Neural crest cell (in vitro differentiated cells): ENCODE measurements around the gene POMGNT2. TPM values are rescaled to one million over a fixed set of nuclear protein-coding genes. Genes with fewer than 3 reads are reported as not detected.

Experiments
- DNase-seq: peaks from one replicate; pipeline ENCODE4 v3.0.0; 2021; ENCODE audit warnings: low read depth, mixed read lengths, low spot score
- H3K27ac Mint-ChIP-seq: one replicate; pipeline ENCODE4 v1.8.0; 2021; ENCODE audit warnings: mild to moderate bottlenecking, mixed read lengths; ENCODE audit not compliant: unreplicated experiment
- H3K27me3 Mint-ChIP-seq: 2 replicates; pipeline ENCODE4 v1.8.0; 2021; ENCODE audit warnings: low read depth, mild to moderate bottlenecking, mixed read lengths
- H3K36me3 Mint-ChIP-seq: 2 replicates; pipeline ENCODE4 v1.8.0; 2021; ENCODE audit warnings: low read depth, mild to moderate bottlenecking, mixed read lengths
- H3K4me1 Mint-ChIP-seq: 2 replicates; pipeline ENCODE4 v1.8.0; 2021; ENCODE audit warnings: mixed read lengths
- H3K4me3 Mint-ChIP-seq: one replicate; pipeline ENCODE4 v1.8.0; 2021; ENCODE audit warnings: mild to moderate bottlenecking, mixed read lengths
- H3K9me3 Mint-ChIP-seq: 2 replicates; pipeline ENCODE4 v1.8.0; 2021; ENCODE audit warnings: mixed read lengths
- CTCF ChIP-seq: fragments of 200-600 bp; sonication (generic); conservative IDR thresholded peaks from 2 replicates; pipeline ENCODE4 v1.5.0; 2021; ENCODE audit warnings: antibody characterized with exemption, mild to moderate bottlenecking
- total RNA-seq: library from RNA; stranded (reverse); gene quantifications from 2 replicates; pipeline ENCODE4 v1.2.1, GENCODE V29; 2021

POMGNT2 gene
- total RNA-seq, 1 donor from 2014 or later = 20.4 TPM

- TF ChIP-seq CTCF = no peak
- no peak for DNase-seq
- H3K4me3 Mint-ChIP-seq = no peak overlapping the region
- no peaks in the 10 kb centered on the region for H3K9me3 Mint-ChIP-seq
- H3K27ac Mint-ChIP-seq = no peak overlapping the region
- H3K36me3 Mint-ChIP-seq = peaks cover 3% of the 10 kb centered on the region
- no peaks in the 10 kb centered on the region for H3K4me1 Mint-ChIP-seq
- no peaks in the 10 kb centered on the region for H3K27me3 Mint-ChIP-seq
Measured at GRCh38 chr3:43087249-43087776, 18.6 kb downstream of the POMGNT2 start.

GRCh38 chr3:43086460-43087165 is 19.3 kb downstream of the POMGNT2 start:
- Mint-ChIP-seq H3K36me3 (peaks cover 3% of the 10 kb centered on the region), H3K27ac (no peak overlapping the region), H3K4me1 (no peaks in the 10 kb centered on the region), H3K4me3 (no peak overlapping the region), H3K27me3 (no peaks in the 10 kb centered on the region), H3K9me3 (no peaks in the 10 kb centered on the region)
- DNase-seq = no peak
- no peak for TF ChIP-seq CTCF

GRCh38 chr3:43082457-43082856 is 23.4 kb downstream of the POMGNT2 start:
- Mint-ChIP-seq H3K36me3 (peaks cover 24% of the 10 kb centered on the region), H3K27ac (no peak overlapping the region), H3K9me3 (no peaks in the 10 kb centered on the region), H3K4me1 (no peaks in the 10 kb centered on the region), H3K4me3 (no peak overlapping the region), H3K27me3 (no peaks in the 10 kb centered on the region)
- TF ChIP-seq CTCF = no peak
- no peak for DNase-seq

GRCh38 chr3:43081796-43082195 is 24.1 kb downstream of the POMGNT2 start:
- TF ChIP-seq CTCF = no peak
- H3K4me1 Mint-ChIP-seq = no peaks in the 10 kb centered on the region
- no peak overlapping the region for H3K4me3 Mint-ChIP-seq
- H3K9me3 Mint-ChIP-seq = no peaks in the 10 kb centered on the region
- no peaks in the 10 kb centered on the region for H3K27me3 Mint-ChIP-seq
- peaks cover 26% of the 10 kb centered on the region for H3K36me3 Mint-ChIP-seq
- DNase-seq = no peak
- no peak overlapping the region for H3K27ac Mint-ChIP-seq

DNA sequence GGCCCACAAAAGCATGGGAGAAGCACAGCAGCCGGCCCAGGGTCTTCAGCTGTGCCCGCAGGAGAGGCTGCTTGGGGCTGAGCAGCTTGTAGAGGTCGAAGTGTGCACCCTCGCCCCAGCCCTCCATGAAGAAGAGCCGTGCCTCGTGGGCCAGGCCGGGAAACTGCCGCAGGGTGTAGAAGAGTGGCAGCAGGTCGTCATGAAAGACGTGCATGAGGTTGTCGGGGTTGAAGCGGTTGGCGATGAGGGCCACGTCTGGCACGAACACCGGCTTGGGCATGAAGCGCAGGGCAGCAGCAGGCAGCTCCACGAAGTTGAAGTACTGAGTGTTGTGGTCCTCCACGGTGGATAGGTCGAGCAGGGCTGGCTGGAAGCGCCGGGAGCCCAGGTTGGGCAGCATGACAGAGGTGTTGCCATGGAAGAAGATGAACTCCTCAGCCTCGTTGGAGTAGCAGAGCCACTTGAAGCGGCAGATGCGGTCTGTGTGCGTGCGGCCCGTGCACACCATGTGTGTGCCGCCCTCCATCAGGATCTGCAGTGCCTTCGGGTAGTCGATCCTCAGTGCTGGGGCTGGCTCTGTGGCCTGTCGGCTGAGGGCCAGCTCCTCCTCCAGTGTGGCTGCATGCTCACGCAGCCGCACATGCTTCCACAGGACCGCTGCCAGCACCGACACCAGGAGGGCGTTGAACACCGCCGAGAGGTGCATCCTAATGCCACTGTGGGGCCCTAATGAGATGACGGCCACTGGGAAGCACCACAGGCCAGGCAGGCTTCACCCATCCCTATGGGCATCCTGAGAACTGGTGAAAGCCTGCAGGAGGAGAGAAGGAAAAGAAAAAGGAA is 24.9 kb downstream of the POMGNT2 start:
- no peak overlapping the region for H3K27ac Mint-ChIP-seq

More for the DNA sequence above, 24.9 kb downstream of the POMGNT2 start:
- no peaks in the 10 kb centered on the region for H3K4me1 Mint-ChIP-seq
- no peak overlapping the region for H3K4me3 Mint-ChIP-seq
- no peak for DNase-seq
- no peaks in the 10 kb centered on the region for H3K9me3 Mint-ChIP-seq
- peaks cover 26% of the 10 kb centered on the region for H3K36me3 Mint-ChIP-seq
- no peak for TF ChIP-seq CTCF
- H3K27me3 Mint-ChIP-seq = no peaks in the 10 kb centered on the region
